ENCODE measurements around the gene ZNF587. TPM values are rescaled to one million over a fixed set of nuclear protein-coding genes. Genes with fewer than 3 reads are reported as not detected.

ZNF587 gene
- total RNA-seq, 1 experiment from 2014 or later = 25.9 TPM

DNA sequence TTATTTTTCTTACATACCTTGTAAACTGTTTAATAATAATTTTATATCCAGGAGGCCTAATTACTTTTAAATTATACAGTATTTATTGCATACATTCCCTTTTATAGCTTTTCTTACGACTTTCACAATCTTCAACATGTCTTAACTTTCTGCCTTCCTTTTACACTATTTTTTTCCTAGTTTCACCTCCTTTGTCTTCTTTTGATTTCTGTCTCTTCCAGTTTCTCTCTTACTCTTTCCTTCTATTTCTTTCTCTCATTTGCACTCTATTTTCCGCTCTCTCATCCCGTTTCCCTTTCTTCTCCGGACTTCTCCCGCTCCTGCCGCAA is 46.4 kb upstream of the ZNF587 start:
- H3K4me3 ChIP-seq (replicated peaks in 1 of 2; ENCODE audit: low read depth in 1 of 2, low read length in 2 of 2) = peak overlapping the region; percentile 55 to 61
- H3K9me3 ChIP-seq (ENCODE audit: control insufficient read depth in 1 of 2, insufficient read depth in 1 of 2, low read depth in 1 of 2, low read length in 2 of 2) = no peaks in the 10 kb centered on the region
- peaks cover 8% of the 10 kb centered on the region in 2 experiments; a peak in 3 of 4 replicates for H3K36me3 ChIP-seq (ENCODE audit: control insufficient read depth in 1 of 2, insufficient read depth in 2 of 2, low read length in 2 of 2)
- H3K9me2 ChIP-seq (ENCODE audit: insufficient read depth) = no peaks in the 10 kb centered on the region
- ATAC-seq (peak; percentile 67), DNase-seq (ENCODE audit: low read depth, low spot score) (no peak)
- H3K79me2 ChIP-seq (ENCODE audit: insufficient read depth, low read length) = no peaks in the 10 kb centered on the region
- intact Hi-C loops (cut with micrococcal nuclease) = loop anchor here (5.0 kb wide), 1 partner anchor 56 kb away; the partner anchor contains the start of gene ZNF776
- peak overlapping the region; percentile 59 for H3K9ac ChIP-seq (ENCODE audit: low read length)
- no peak overlapping the region for H2AFZ ChIP-seq (ENCODE audit: low read depth, low read length, poor library complexity, severe bottlenecking)
- no peaks in the 10 kb centered on the region for H4K20me1 ChIP-seq (ENCODE audit: insufficient read depth)
- POLR2A ChIA-PET = interaction anchor here (1.3 kb wide), 1 partner anchor 12 kb away, joined by 3 read pairs; no protein-coding TSS in a partner anchor
- H3K4me2 ChIP-seq (ENCODE audit: low read length) = peak overlapping the region; percentile 87
- TF ChIP-seq CEBPB (IDR thresholded peaks at IDR 0.05; ENCODE audit: low read depth) (no peak), ELF1 (IDR thresholded peaks at IDR 0.05; ENCODE audit: borderline replicate concordance, low read depth) (no peak), RAD21 (IDR thresholded peaks at IDR 0.05; ENCODE audit: low read depth) (no peak)
- TF ChIP-seq, protein P1, sequence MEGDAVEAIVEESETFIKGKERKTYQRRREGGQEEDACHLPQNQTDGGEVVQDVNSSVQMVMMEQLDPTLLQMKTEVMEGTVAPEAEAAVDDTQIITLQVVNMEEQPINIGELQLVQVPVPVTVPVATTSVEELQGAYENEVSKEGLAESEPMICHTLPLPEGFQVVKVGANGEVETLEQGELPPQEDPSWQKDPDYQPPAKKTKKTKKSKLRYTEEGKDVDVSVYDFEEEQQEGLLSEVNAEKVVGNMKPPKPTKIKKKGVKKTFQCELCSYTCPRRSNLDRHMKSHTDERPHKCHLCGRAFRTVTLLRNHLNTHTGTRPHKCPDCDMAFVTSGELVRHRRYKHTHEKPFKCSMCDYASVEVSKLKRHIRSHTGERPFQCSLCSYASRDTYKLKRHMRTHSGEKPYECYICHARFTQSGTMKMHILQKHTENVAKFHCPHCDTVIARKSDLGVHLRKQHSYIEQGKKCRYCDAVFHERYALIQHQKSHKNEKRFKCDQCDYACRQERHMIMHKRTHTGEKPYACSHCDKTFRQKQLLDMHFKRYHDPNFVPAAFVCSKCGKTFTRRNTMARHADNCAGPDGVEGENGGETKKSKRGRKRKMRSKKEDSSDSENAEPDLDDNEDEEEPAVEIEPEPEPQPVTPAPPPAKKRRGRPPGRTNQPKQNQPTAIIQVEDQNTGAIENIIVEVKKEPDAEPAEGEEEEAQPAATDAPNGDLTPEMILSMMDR (IDR thresholded peaks at IDR 0.05 in 2 of 3, conservative IDR thresholded peaks at IDR 0.05 in 1 of 3; ENCODE audit: borderline replicate concordance in 1 of 3, insufficient read depth in 1 of 3, low read depth in 2 of 3, low read length in 2 of 3) = no peak
- peak overlapping the region; percentile 58 for H3K27ac ChIP-seq (ENCODE audit: low read depth, low read length)
- CTCF ChIA-PET = no interaction called here
- H3K27me3 ChIP-seq (ENCODE audit: insufficient read depth, low read length) = no peaks in the 10 kb centered on the region
- H3K4me1 ChIP-seq (ENCODE audit: control insufficient read depth in 1 of 2, insufficient read depth in 2 of 2, low read length in 2 of 2) = peaks cover 9 to 20% of the 10 kb centered on the region in 2 experiments; a peak in 3 of 4 replicates
- BruUV-seq (replicated peaks) = no TSS peak
- RAD21 ChIA-PET (ENCODE audit: low non-redundant PET in 1 of 2, low total read pairs in 2 of 2, uncharacterized antibody in 2 of 2, unreplicated experiment in 2 of 2) = no interaction called here

DNA sequence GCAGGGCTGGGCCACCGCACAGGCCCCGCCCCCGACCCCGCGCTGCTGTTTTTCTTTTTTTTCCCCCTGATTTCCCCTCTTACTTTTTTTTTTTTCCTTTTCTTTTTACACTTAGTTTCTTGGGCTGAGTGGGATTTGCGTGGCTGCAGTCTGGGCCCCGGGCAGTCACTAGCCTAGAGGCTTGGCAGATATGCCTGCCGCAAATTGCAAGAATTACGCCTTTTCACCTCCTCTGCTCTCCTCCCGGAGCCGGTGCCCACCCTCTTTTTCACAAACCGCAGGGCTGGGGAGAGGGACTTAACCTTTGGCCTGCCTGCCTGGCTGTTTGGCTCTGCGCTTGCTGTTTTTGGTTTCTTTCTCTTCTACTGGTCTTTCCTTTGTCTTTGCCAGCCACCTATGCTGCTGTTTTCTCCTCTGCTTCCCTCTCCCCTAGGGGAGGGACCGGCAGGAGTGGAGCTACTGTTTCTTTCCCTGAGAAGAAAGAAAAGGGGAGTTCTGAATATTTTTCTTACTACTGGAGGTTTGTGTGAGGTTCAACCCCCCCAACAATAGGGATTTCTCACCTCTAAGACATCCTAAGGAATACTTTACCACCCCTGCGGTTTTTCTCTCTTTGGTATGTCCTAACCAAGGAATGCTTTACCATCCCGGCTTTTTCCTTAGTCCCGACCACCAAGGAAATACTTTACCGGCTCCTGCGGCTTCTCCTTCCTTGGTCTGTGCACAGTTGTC is 45.9 kb upstream of the ZNF587 start:
- no TSS peak for BruUV-seq (replicated peaks)
- H3K9ac ChIP-seq (ENCODE audit: low read length) = peak overlapping the region; percentile 59

More for the DNA sequence above, 45.9 kb upstream of the ZNF587 start:
- H3K27ac ChIP-seq (ENCODE audit: low read depth, low read length) = peak overlapping the region; percentile 58
- H3K4me1 ChIP-seq (ENCODE audit: control insufficient read depth in 1 of 2, insufficient read depth in 2 of 2, low read length in 2 of 2) = peaks cover 9 to 20% of the 10 kb centered on the region in 2 experiments; a peak in 3 of 4 replicates
- no peak overlapping the region for H2AFZ ChIP-seq (ENCODE audit: low read depth, low read length, poor library complexity, severe bottlenecking)
- no peaks in the 10 kb centered on the region for H3K79me2 ChIP-seq (ENCODE audit: insufficient read depth, low read length)
- no peaks in the 10 kb centered on the region for H3K9me3 ChIP-seq (ENCODE audit: control insufficient read depth in 1 of 2, insufficient read depth in 1 of 2, low read depth in 1 of 2, low read length in 2 of 2)
- CTCF ChIA-PET = no interaction called here
- peak overlapping the region; percentile 87 for H3K4me2 ChIP-seq (ENCODE audit: low read length)
- H3K4me3 ChIP-seq (replicated peaks in 1 of 2; ENCODE audit: low read depth in 1 of 2, low read length in 2 of 2) = peak overlapping the region; percentile 55 to 61
- TF ChIP-seq EGR1 (IDR thresholded peaks at IDR 0.05; ENCODE audit: low read depth) = no peak
- no peak for TF ChIP-seq EZH2phosphoT487 (IDR thresholded peaks at IDR 0.05; ENCODE audit: borderline replicate concordance)
- TF ChIP-seq, protein P2, sequence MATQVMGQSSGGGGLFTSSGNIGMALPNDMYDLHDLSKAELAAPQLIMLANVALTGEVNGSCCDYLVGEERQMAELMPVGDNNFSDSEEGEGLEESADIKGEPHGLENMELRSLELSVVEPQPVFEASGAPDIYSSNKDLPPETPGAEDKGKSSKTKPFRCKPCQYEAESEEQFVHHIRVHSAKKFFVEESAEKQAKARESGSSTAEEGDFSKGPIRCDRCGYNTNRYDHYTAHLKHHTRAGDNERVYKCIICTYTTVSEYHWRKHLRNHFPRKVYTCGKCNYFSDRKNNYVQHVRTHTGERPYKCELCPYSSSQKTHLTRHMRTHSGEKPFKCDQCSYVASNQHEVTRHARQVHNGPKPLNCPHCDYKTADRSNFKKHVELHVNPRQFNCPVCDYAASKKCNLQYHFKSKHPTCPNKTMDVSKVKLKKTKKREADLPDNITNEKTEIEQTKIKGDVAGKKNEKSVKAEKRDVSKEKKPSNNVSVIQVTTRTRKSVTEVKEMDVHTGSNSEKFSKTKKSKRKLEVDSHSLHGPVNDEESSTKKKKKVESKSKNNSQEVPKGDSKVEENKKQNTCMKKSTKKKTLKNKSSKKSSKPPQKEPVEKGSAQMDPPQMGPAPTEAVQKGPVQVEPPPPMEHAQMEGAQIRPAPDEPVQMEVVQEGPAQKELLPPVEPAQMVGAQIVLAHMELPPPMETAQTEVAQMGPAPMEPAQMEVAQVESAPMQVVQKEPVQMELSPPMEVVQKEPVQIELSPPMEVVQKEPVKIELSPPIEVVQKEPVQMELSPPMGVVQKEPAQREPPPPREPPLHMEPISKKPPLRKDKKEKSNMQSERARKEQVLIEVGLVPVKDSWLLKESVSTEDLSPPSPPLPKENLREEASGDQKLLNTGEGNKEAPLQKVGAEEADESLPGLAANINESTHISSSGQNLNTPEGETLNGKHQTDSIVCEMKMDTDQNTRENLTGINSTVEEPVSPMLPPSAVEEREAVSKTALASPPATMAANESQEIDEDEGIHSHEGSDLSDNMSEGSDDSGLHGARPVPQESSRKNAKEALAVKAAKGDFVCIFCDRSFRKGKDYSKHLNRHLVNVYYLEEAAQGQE (IDR thresholded peaks at IDR 0.05; ENCODE audit: low read depth) = no peak
- intact Hi-C loops (cut with micrococcal nuclease) = loop anchor here (5.0 kb wide), 1 partner anchor 56 kb away; the partner anchor contains the start of gene ZNF776
- ATAC-seq (peak; percentile 73), DNase-seq (ENCODE audit: low read depth, low spot score) (peak; percentile 12)
- POLR2A ChIA-PET = interaction anchor here (1.3 kb wide), 1 partner anchor 11 kb away, joined by 3 read pairs; no protein-coding TSS in a partner anchor
- peaks cover 11 to 13% of the 10 kb centered on the region in 2 experiments; a peak in 3 of 4 replicates for H3K36me3 ChIP-seq (ENCODE audit: control insufficient read depth in 1 of 2, insufficient read depth in 2 of 2, low read length in 2 of 2)
- H3K27me3 ChIP-seq (ENCODE audit: insufficient read depth, low read length) = no peaks in the 10 kb centered on the region
- H3K9me2 ChIP-seq (ENCODE audit: insufficient read depth) = no peaks in the 10 kb centered on the region
- RAD21 ChIA-PET (ENCODE audit: low non-redundant PET in 1 of 2, low total read pairs in 2 of 2, uncharacterized antibody in 2 of 2, unreplicated experiment in 2 of 2) = no interaction called here
- no peaks in the 10 kb centered on the region for H4K20me1 ChIP-seq (ENCODE audit: insufficient read depth)

Measured in HCT116 (cell line).